ENCODE data around the gene CD274. TPM values are rescaled to one million over a fixed set of nuclear protein-coding genes. Genes with fewer than 3 reads are reported as not detected.
A peak's percentile ranks its signal among the peaks of the same experiment; 100 is the strongest.

The CD274 gene
- total and polyA plus RNA-seq, 2 of the 8 experiments (the other 6 are each of a cell fraction or from before 2014, with no cell fraction given): 0.08 to 0.15 TPM

GRCh38 chr9:5450359-5451091, at the start of gene CD274 (continued):
- TF ChIP-seq CHD7 (IDR thresholded peaks at IDR 0.05; ENCODE audit: insufficient replicate concordance, low read length): no peak
- peak; percentile 67 for TF ChIP-seq TAF1 (IDR thresholded peaks at IDR 0.05; ENCODE audit: low read depth, low read length)
- TF ChIP-seq CBX5 (IDR thresholded peaks at IDR 0.05; ENCODE audit: low read depth, low read length): no peak
- TF ChIP-seq SP2 (IDR thresholded peaks at IDR 0.05; ENCODE audit: low read length): peak; percentile 10; the same call in 1 of the 2 replicates
- peak; percentile 77 to 88 (median 80) for TF ChIP-seq CTCF (IDR thresholded peaks at IDR 0.05; ENCODE audit: control extremely low read depth in 1 of 3, insufficient read depth in 1 of 3, low read depth in 1 of 3, low read length in 3 of 3)
- peak; percentile 71 for TF ChIP-seq ASH2L (IDR thresholded peaks at IDR 0.05; ENCODE audit: low read length)
- peak; percentile 85 to 89 for TF ChIP-seq RAD21 (IDR thresholded peaks at IDR 0.05 in 1 of 2, conservative IDR thresholded peaks at IDR 0.05 in 1 of 2; ENCODE audit: low read depth in 2 of 2, low read length in 2 of 2)
